ENCODE results near the gene SPPL2C.

GRCh38 chr17:45889579-45889978 is 44.9 kb downstream of the SPPL2C start:
- TF ChIP-seq CTCF (IDR thresholded peaks at IDR 0.05) (no peak), POLR2A (IDR thresholded peaks at IDR 0.05) (no peak)
